ENCODE results near the gene SRCAP.

- no peak for TF ChIP-seq POLR2A (IDR thresholded peaks at IDR 0.05; ENCODE audit: low read length)
- no peak for TF ChIP-seq GATA1 (IDR thresholded peaks at IDR 0.05; ENCODE audit: low read depth, low read length)
These were observed 67.4 kb downstream of the SRCAP start for GRCh38 chr16:30766206-30766932.

Measured in erythroblast (primary cell).